GM19099 (cell line): ENCODE measurements around the gene DYDC1.

Source experiments
- POLR2A ChIP-seq: IDR thresholded peaks from 3 replicates; pipeline ENCODE4 v1.6.1; 2011; ENCODE audit warnings: low read depth; ENCODE audit not compliant: insufficient read length; ENCODE audit errors: extremely low read depth

DYDC1 gene

DNA sequence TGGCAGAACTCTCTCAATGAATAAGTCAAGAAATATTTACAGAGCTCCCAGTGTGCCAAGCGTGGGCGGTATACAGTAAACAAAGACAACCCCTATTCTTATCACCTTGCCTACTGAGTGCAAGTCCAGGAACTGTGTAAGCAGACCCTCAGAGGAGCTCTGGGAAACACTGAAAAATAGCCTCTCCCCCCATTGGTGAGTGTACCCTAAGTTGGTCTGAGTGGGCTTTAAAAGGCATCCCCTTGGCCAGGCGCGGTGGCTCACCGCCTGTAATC lies 1.2 kb upstream of the DYDC1 start:
- no peak for TF ChIP-seq POLR2A

DNA sequence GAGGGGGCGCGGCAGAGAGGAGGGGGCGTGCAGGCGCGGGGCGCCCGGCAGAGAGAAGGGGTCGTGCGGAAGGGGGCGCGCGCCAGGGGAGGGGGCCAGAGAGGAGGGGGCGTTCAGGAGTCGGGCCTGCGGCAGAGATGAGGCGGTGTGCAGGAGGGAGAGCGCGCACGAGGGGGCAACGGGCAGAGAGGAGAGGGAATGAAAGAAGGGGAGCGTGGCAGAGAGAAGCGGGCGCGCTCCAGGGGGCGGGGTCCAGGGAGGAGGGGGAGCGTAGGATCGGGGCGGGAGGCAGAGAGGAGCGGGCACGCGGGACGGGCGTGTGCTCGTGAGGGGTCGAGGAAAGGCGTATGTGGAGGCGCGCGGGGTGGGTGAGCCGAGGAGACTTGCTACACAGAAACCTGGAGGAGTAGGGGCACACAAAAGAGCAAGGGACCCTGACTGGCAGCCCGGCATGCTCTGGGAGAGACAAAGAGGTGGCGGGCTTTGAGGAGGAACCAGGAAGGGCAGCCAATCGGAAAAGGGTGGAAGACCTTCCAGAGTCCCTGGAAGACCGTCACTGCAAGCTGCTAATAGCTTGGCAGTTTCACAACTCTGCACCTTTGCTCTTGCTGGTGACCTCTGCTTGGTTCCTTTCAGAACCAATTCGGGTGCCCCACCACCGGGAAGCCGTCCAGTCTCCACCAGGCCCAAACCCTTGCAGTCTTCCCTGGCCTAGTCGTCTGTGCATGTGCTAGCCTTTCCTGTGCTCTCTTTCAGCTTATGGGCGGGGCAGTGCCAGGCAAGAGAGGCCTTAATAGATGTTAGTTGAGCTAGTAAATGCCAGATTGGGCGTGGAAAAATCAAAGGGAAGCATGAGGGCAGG lies 665 bp upstream of the DYDC1 start:
- no peak for TF ChIP-seq POLR2A

DNA sequence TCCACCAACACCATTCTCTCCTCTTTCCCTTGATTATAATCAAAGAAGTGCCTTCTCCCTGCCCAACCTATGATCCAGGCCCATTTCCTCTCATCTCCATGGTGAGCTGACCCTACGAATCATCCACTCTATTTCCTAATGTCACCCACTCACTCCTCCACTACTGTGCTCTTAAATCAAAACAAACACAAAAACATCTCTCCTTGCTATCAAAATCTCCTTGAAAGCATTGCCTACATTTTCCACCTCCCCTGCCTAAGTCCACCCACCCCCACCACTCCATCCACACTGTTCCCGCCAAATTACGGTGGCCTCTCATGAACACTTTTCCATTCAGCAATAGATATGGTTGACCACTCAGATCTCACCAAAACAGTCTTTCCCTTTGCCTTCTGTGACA lies 5.3 kb downstream of the DYDC1 start:
- no peak for TF ChIP-seq POLR2A

DNA sequence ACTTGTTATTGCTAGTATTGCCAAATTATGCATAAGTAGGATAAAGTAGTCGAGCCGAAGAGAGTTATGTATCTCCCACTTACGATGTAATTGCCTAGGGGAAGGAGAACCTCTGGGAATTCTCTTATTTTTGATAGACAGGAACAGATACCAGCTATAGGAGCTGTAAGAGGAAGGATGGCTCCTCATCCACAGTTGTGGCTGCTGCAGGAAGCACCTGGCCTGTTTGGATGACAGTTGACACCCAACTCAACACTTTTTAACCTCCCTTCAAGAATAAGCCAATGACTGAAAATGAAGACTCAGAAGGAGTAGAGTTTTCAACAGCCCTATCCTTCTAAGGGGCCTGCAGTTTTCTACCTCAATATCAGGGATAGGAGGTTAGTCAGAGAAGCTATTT lies 6.3 kb downstream of the DYDC1 start:
- TF ChIP-seq POLR2A: no peak

DNA sequence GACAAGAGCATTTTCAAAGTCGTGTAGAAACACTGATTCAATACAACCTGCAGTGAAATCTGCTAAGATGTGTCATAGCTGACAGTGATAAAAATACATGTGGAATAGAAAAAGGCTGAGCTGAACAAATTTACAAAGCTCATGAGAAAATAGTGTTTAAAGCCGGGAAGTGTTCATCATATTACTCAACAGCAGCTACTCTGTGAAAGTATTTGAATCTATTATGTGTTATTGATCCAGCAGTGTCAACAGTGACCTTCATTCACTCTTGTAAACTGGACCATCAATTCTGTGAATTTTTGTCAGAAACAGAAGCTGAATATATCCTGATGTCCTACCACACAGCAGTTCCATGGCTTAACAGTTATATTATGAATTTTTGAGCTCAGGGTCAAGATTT lies 11.6 kb downstream of the DYDC1 start:
- no peak for TF ChIP-seq POLR2A

DNA sequence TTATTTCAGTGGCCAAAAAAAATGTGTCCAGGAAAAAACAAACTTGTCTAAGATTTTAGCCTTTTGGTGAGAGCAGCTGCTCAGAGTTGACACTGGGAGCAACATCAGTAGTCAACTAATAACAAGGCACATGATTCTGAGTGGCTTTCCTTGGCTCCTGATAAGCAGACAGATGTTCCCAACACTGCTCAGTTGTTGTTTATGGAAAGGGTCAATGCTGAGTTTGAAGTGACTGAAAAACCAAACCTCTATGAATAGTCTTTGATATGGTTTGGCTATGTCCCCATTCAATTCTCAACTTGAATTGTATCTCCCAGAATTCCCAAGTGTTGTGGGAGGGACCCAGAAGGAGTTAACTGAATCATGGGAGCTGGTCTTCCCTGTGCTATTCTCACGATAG lies 12.3 kb downstream of the DYDC1 start:
- TF ChIP-seq POLR2A: no peak

DNA sequence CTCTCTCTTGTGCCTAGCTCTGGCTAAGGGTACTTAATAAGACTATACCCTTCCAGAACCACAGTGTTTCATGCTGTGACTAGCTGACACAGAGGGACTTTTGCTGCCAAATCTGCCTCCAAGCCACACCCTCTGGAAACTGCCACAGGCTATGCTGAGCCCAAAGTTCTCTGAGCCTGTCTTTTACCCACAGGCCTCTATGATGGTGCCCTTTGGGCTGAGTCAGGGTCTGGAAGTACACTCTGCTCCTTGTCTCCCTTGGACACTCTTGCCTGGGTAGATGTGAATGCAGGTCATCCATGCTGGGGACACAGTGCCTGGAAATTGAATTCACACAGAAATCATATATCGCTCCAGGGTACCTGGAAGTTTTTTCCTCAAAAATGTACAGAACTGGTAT lies 22.6 kb downstream of the DYDC1 start:
- no peak for TF ChIP-seq POLR2A

DNA sequence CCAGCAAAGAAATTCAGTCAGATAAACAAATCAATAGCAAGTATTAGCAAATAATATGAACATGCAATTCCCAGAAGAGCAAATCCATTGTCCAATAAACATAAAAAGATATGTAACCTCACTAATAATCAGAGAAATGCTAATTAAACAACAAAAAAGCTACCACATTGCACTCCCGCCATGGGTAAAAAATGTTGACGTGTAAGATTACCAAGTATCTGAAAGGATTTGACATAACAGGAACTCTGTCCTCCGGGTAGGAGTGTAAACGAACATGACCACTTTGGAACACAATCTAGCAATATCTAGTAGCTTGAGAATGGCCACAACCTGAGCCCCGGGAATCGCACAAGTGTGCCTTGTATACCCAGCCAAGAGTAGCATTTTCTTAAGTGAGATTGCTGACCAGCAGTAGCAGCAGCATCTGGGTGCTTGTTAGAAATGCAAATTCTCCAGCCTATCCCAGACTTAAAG lies 31.6 kb downstream of the DYDC1 start:
- TF ChIP-seq POLR2A: no peak

DNA sequence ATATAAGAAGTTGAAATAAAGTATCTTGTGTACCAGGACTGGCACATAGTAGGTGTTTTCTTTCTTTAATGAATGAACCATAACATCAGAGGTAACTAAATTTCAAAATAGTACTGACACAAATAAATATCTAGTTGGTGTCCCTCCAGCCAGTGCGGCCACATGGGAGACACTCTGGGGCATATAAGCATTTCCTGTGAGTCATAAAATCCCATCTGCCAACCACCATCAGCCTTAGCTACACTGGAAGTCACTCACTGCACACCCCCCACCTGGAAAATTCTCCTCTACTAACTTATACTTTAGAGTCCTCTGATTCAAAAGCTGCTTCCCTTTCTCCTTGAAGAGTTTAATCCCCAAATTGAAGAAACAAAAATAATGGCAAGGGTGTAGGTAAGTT lies 32.5 kb downstream of the DYDC1 start:
- no peak for TF ChIP-seq POLR2A

DNA sequence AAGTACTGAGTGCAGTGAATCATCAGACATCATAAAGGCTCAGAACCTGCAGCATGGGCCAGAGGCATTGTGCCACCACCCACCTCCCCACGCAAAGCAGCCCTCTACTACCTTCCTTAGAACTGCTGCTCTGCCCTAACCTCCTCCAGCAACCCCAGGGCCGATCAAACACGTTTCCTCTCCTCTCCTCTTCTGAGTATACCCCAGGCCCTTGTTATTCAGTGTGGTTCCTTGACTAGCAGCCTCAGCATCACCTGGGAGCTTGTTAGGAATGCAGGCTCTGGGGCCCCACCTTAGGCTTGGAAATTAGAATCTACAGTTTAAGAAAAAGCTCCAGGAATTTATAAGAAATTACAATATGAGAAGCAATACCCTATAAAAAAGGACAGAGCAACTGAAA lies 33.2 kb downstream of the DYDC1 start:
- TF ChIP-seq POLR2A: no peak

DNA sequence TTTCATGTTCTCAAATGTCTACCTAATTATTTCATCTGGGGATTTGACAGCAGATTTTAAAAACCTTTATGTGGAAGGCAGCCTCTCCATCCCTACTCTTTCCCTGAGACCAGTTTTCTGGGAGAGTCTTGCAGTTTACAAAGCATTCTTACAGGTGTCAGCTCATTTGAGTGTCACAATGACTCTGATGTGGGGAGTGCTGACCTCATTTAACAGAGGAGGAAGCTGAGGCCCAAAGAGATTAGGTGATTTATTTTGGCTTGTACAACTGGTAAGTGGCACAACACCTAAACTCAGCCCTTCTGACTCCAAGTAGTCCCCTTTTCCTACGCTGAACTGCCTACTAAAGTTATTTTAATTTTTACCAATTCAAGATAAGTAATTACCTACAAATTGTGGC lies 33.8 kb downstream of the DYDC1 start:
- TF ChIP-seq POLR2A: no peak

DNA sequence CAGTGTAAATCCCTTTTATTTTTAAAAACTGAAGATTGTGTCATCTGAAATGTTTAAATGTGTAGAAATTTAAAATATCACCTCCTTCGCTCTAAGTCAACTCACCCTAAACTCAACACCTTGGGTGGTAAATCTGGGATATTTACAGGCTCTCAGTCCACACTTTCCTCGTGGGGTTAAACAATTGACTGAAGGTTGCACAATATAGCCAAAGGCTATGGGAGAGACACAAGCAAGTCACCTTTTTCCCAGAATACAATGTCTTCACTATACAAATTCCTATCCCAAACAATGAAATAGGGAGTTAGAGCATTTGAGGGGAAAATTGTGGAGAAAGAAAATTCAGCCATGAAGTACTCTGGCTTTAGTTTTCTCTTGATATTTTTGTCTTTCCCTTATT lies 34.4 kb downstream of the DYDC1 start:
- TF ChIP-seq POLR2A: no peak

DNA sequence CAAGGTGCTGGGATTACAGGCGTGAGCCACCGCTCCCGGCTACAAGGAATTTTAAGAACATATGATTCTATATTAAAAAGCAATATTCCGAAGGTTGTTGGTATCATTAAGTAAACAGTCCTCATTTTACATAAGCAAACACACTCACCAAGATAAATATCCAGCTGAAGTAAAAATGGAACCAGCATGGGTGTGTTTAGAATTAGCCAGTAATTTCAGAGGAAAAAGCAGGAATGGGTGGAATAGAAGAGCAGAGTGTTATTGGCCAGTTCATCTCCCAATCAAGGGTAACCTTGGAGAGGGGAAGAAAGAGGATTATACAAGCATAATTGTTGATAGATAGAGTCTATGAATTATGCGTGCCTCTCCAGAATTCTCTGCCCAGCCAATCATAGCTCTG lies 35.4 kb downstream of the DYDC1 start:
- TF ChIP-seq POLR2A: no peak

DNA sequence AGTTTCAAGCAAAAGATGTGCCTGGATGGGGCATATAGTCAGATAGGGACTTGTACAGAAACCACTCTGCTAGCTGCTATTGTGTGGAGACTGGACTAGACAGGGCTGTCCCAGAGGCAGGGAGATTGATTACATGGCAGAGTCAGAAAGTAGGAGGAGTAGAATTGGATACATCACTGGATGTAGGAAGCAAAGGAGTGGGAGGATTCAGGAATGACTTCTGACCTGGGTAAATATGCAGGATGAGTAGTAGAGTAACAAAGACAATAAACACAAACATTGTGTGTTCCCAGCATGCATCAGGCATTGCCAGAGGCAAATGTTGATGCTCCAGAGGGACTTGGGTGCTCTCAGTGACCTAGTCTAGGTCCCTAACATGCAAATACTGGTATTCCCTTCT lies 36.2 kb downstream of the DYDC1 start:
- no peak for TF ChIP-seq POLR2A

DNA sequence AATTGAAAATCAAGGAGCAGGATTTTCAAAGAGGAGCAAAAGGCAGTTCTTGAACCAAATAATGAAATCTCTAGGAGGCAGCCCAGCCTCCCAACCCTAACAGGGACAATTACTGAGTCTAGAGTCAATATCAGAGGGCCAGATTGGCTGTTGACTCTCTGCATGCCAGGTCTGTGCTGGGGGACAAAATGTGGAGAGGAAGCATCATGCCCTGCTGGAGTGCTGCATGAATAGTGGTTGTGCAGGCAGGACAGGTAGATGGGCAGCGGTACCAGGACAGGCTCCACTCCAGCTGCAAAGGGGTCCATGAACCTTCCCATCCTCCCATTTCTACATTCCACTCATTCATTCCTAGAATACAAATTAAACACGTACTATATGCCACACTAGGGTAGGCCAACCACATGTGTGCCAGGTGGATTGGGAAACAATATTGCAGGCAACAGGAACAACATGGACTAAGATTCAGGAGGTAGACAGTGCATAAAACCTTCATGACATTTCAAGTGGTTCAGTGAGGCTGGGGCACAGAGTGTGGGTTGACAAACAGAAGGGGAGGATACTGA lies 36.7 kb downstream of the DYDC1 start:
- TF ChIP-seq POLR2A: no peak

DNA sequence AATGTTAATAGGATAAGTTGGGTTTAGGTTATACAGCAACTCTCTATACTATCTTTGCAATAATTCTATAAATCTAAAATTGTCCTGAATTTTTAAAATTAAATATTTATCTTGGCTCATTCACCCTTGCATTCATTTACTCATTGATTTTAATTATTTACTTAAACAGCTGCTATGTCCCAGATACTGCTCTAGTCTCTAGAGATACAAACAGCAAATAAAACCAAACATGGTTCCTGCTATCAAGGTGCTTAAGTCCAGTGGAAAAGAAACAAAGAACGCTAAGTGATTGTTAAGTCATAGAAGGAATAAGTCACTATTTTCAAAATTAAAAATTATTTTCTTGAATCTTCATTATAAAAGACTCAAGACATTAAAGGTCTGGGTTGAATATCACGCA lies 37.2 kb downstream of the DYDC1 start:
- no peak for TF ChIP-seq POLR2A

DNA sequence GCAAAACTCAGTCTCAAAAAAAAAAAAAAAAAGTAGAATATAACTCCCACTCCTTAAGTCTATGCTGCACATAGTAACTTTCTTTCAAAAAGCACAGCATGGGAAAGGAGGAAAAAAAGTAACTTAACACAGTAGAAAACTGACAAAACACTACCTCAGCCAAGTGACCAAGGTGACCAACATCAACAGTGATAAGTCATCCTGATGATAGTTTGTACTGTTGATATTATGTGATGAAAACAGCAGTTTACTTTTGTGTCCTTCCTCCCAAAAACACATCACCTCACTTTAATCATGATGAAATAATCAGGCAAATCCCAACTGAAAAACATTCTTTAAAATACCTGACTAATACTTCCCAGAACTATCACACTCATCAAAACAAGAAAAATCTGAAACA lies 37.8 kb downstream of the DYDC1 start:
- no peak for TF ChIP-seq POLR2A
